CD4-positive, alpha-beta T cell treated with Interleukin-15 for 4 hours (primary cell): ENCODE measurements around the gene ANKUB1.

Experiments used
- DNase-seq: peaks from one replicate; pipeline ENCODE4 v3.0.0-alpha.2; 2020; ENCODE audit warnings: low spot score

ANKUB1 gene

GRCh38 chr3:149763565-149764195 lies 28.7 kb downstream of the ANKUB1 start:
- DNase-seq, result no peak

- DNase-seq, result no peak
Observed at GRCh38 chr3:149753717-149754116, 38.6 kb downstream of the ANKUB1 start.

- DNase-seq, result no peak
Observed at GRCh38 chr3:149752788-149753136, 39.6 kb downstream of the ANKUB1 start.

GRCh38 chr3:149752051-149752787 lies 40.1 kb downstream of the ANKUB1 start, which contains the start of gene COMMD2:
Gene COMMD2, minus strand, starts transcription at chr3:149752489. Its CDS starts 45 bp downstream, at chr3:149752444.
- peak; percentile 83 for DNase-seq

- no peak for DNase-seq
Observed at GRCh38 chr3:149751551-149751950, 40.8 kb downstream of the ANKUB1 start.

GRCh38 chr3:149744606-149745005 lies 47.7 kb downstream of the ANKUB1 start:
- DNase-seq, result no peak

- DNase-seq, result no peak
Observed at GRCh38 chr3:149744151-149744550, 48.2 kb downstream of the ANKUB1 start.

- DNase-seq, result no peak
Observed at GRCh38 chr3:149739396-149739795, 53.0 kb downstream of the ANKUB1 start.

GRCh38 chr3:149738876-149739275 lies 53.5 kb downstream of the ANKUB1 start:
- no peak for DNase-seq

GRCh38 chr3:149736953-149737205 lies 55.5 kb downstream of the ANKUB1 start:
- DNase-seq, result no peak

GRCh38 chr3:149736175-149736952 lies 56.0 kb downstream of the ANKUB1 start:
- no peak for DNase-seq

GRCh38 chr3:149732234-149732633 lies 60.1 kb downstream of the ANKUB1 start:
- no peak for DNase-seq

- no peak for DNase-seq
Observed at GRCh38 chr3:149727656-149728055, 64.7 kb downstream of the ANKUB1 start.

- DNase-seq, result no peak
Observed at GRCh38 chr3:149726716-149727407, 65.5 kb downstream of the ANKUB1 start.

GRCh38 chr3:149723781-149724180 lies 68.6 kb downstream of the ANKUB1 start:
- DNase-seq, result no peak

GRCh38 chr3:149720918-149721317 lies 71.4 kb downstream of the ANKUB1 start:
- no peak for DNase-seq

- peak; percentile 28 for DNase-seq
Observed at GRCh38 chr3:149717391-149718056, 74.8 kb downstream of the ANKUB1 start.

GRCh38 chr3:149716984-149717383 lies 75.4 kb downstream of the ANKUB1 start:
- no peak for DNase-seq

GRCh38 chr3:149715247-149715646 lies 77.1 kb downstream of the ANKUB1 start:
- no peak for DNase-seq

- DNase-seq, result no peak
Observed at GRCh38 chr3:149713730-149714654, 78.4 kb downstream of the ANKUB1 start.
